Glomerular visceral epithelial cell (primary cell): Measurements from ENCODE around the gene RHBDL2.
"Not testable (repeated sequence)": the region's sequence is repeated elsewhere in the genome, so short reads cannot be mapped to it uniquely, and the experiment has no call there.

ENCODE experiments used
- DNase-seq: peaks from one replicate; pipeline ENCODE4 v3.0.0-alpha.2; 2016; ENCODE audit errors: extremely low spot score

RHBDL2 gene

DNA sequence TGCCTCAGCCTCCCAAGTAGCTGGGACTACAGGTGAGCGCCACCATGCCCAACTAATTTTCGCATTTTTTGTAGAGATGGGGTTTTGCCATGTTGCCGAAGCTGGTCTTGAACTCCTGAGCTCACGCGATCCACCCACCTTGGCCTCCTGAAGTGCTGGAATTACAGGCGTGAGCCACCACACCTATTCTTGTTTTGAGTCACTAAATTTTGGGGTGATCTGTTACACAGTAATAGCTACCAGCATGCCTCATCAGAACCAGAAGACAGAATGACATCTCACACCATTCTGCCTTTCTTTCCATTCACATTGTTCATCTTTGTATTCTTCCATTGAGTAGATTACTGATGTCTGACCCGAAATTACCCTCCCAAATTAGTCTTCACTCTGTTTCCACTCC is 9.1 kb downstream of the RHBDL2 start:
- no peak for DNase-seq

DNA sequence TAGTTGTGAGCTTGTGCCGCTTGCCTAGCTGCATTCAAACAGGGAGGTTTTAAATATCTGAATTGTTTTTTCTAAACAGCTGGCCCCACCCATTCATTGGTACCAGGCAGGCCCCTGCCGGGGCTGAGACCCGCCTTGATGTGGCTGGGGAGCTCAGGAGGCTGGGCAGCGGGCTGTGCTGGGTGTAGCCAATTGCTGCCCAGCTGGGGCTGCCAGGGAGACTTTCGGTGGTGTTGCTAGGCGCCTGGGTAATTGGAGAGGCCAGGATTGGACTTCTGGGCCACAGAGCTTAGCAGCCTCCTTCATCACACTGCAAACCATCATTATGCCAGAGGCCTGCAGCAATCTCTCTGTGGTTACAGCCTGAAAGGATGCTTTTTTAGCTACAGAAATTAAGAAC is 12.2 kb downstream of the RHBDL2 start:
- DNase-seq, result no peak

DNA sequence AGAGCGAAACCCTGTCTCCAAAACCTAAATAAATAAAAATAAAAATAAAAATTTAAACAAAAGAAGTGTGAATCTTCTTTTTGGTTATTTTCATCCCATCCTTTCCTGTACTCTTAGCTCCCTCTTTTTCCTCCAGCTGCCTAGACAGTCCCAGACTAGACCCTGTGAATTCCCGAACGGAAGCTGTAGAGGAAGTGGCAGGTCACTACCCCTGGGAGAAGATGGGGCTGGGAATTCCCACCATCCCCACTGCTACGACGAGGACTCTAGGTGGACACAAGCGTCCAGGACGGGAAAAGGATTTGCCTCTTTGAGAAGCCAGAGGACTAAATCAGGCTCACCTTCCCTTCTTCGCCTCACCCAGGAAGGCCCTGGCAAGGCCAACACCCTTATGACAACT is 12.6 kb downstream of the RHBDL2 start:
- DNase-seq, result no peak

DNA sequence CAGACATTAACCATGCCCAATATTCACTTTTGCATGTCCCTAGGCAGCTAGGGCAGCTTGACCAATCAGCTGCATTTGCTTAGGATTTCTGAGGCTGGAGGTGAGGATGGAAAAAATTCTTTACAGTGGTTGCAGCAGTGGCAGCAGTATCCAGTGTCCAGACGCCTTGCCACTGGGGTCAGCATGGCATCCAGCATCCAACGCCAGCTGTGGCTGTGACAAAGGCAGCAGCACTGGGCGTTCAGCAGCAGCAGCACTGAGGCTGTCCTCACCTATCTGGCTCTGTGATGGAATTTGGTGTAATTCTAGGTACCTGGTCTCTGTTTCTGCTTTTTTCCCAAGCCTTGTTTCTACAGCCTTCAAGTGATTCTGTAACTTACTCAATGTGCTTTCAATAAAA is 15.5 kb downstream of the RHBDL2 start:
- no peak for DNase-seq

DNA sequence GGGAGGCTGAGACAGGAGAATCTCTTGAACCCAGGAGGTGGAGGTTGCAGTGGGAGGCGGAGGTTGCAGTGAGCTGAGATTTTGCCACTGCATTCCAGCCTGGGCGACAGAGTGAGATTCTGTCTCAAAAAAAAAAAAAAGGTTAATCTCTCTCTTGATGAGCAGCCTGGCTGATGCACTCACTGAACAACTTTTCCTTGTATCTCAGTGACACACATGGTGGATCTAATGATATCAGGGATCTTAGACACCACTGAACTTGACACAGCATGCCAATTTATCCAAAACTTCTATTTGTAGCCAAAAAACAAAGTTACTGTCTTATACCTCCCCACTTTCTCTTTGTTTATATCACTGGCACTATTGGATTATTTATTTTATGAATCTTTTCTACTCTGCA is 16.2 kb downstream of the RHBDL2 start:
- DNase-seq, result no peak

DNA sequence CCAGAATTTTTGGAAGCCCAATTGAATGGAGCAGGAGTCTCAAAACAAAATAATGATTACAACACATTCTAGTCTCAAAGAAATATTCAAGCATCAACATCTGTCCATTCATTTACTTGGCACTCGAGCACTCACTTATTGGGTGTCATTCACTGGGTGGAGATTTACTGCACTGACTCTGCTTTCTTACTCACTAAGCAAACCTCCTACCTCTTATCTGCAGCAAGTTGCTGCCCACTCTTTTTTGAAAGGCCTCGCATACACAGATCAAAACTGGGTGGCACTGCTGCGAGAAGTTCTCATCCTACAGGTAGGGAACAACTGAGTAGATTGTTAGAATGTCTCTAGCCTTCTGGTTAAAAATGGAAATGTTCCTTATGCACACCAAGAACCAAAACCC is 18.0 kb downstream of the RHBDL2 start:
- DNase-seq, result no peak

DNA sequence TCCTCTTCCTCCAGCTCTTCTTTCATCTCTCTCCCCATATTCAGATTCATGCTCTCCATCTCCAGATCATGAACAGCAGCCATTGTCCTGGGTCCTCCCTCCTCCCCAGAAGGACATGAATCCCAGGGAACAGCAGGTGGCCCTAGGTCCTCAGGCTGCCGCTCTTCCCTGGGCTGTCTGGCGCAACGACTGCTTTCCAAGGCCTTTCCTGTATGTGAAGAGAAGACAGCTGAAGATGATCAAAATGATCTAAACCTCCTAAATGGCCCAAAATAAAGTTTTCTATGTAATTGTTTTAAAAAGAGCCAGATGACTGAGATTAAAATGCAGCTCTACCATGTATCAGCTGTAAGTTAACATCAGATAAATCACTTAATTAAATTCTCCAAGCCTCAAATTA is 22.5 kb downstream of the RHBDL2 start:
- DNase-seq, result no peak

DNA sequence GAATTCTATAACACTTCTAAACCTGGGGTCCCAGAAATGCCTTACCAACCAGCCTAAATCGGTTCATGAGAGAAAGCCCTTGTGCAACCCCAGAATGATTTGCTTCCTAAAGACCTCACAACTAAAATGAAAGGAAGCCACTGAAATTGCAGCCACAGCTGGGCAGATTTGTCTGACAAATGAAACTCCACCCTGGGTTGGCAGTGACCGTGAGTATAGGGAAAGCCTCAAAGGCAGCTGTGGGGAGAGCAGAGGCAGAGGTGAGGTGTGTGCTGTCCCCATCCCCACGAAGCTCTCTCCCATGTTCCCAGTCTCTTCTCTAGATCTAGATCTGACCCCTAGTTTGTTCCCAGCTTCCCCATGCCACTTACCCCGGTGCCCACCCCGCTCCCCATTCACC is 23.1 kb downstream of the RHBDL2 start:
- no peak for DNase-seq

DNA sequence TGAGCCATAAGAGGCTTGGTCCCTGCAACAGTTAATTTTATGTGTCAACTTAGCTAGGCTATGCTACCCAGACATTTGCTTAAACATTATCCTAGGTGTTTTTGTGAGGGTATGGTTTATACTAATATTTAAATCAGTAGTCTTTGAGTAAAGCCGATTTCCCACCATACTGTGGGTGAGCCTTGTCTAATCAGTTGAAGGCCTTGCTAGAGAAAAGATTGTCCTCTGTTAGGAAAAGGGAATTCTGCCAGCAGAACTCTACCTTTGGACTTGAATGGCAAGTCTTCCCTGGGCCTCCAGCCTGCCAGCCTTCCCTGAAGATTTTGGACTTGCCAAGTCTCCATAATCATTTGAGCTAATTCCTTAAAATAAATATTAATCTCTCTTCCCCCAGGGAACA is 23.9 kb downstream of the RHBDL2 start:
- DNase-seq, result no peak

DNA sequence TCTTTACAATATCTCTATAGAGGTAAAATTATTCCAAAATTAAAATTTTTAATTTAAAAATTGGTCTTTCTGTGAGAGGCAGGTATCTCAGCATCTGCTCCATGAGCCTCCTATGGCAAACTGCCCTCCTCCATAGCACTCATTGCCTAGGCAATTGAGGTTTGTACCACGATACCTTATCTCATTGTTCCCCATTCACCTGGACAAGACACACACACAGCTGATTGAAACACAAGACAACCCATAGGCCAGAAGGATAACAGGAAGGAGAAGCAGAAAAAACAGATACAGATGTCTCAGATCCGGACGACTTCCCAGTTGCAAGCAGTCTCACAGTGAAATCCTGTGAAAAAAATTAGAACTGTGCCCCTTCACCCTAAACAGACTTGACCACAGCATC is 24.3 kb downstream of the RHBDL2 start:
- DNase-seq, result no peak

DNA sequence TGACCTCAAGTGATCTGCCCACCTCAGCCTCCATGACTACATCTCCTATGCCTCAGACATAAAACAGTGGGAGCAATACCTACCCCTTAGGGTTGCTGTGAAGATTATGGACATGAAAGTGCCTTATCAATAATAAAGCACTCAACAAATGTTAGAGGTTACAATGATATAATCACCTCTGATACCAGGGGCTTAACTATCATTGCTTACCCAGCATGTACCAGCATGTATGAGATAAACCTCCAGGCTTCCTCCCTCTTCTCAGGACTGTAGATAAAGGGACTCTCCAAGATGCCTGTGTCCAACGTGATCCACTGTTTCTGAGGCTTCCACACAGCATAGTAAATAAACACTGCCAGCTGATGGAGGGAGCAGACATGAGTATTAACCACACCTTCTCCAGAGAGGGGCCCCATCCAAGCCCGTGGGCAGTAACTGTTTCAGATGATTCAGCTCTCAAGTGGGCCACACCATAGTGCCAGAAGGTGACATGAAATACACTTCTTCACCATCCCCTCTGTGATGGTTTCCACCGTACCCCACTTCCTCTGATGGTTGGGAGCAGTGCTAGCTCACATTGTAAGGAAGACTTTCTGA is 26.2 kb downstream of the RHBDL2 start:
- no peak for DNase-seq

DNA sequence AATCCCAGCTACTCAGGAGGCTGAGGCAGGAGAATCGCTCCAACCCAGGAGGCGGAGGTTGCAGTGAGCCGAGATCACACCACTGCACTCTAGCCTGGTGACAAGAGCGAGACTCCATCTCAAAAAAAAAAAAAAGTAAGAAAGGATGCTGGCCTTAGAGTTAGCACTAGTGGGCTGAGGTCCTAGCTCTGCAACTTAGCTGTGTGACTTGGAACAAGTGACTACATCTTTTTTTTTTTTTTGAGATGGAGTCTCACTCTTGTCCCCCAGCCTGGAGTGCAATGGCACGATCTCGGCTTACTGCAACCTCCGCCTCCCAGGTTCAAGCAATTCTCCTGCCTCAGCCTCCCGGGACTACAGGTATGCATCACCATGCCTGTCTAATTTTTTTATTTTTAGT is 26.7 kb downstream of the RHBDL2 start:
- DNase-seq, result not testable (repeated sequence)

DNA sequence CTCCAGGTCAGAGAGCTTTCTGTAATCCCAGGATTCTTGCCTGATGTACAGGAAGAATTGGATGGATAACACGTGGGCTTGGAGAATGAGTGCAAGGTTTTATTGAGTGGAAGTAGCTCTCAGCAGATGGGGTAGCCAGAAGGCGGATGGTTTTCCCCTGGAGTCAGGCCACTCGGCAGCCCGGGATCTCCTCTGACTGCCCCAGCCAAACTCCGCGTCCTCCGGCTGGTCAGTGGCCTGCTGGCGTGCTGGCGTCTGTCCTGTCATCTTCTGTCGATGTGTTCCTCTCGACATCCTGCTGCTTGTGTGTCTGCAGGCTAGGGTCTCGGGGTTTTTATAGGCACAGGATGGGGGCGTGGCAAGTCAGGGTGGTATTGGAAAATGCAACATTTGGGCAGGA is 32.8 kb downstream of the RHBDL2 start:
- no peak for DNase-seq

DNA sequence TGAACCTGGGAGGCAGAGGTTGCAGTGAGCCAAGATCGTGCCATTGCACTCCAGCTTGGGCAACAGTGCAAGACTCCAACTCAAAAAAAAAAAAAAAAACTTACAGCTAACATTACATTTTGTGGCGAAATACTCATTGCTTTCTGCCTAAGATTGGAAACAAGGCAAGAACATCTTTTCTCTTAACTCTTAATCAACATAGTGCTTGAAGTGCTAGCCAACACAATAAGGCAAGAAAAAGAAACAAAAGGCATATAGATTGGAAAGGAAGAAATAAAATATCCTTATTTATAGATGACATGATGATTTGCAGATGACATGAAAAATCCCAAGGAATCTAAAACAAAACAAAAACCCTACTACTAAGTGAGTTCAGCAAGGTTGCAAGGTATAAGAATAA is 35.6 kb downstream of the RHBDL2 start:
- DNase-seq, result no peak

DNA sequence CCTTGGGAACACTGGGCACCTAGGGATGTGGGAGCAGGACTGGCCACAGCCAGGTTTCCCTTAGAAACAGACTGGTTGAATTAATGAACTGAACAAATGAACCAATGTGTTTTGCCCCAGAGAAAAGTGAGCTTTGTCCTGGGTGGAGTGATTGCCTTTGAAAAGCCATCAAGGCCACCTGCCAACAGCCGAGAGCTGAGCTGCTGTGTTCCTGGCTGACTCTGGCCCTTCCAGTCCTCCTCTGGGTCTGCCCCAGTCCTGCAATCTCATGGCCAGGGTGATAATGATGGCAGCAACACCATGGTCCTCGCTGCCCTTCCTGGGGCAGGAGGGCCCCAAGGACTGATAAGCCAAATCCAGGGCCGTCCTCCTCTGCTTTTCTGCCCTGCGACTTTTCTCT is 42.1 kb downstream of the RHBDL2 start:
- DNase-seq, result no peak

DNA sequence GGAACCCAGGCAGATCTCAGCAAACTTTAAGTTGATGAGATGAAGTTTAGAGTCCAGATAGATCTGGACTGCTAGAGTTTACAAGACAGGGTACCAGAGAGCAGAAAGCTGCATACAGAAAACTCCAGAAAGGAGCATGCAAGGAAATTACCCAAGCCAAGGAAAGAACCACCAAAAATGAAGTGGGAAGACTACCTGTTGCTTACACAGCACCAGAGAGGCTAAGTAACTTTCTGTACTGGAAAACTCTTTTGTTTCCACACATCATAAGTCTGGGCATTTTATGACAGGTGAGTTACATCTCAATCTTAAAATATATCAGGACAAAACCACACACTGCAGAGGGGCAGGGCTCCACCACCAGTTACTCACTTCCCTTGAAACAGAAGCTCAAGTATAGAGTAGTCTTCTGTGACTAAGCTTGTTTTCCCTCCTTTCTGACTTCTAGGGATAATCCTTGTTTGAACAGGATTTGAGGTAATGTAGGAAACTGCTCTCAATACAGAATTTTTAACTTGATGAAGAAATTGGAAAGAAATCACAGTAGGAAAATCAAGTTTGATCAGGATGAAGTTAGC is 42.9 kb downstream of the RHBDL2 start:
- DNase-seq, result peak; percentile 12

DNA sequence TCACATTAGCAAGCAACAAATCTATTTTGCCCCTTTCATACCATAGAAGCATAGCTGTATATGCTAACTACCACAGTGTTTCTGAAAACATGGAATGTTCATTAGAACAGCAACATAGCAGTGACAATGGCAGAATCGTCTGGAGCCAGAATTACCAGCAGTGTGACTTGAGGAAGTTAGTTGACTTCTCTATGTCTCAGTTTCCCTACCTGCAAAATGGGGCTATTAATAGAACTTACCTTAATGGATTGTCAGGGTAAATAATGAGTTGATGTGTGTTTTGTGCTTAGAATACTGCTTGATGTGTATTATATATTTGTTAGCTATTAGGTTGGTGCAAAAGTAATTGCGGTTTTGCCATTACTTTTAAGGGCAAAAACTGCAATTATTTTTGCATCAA is 45.5 kb downstream of the RHBDL2 start:
- DNase-seq, result no peak

DNA sequence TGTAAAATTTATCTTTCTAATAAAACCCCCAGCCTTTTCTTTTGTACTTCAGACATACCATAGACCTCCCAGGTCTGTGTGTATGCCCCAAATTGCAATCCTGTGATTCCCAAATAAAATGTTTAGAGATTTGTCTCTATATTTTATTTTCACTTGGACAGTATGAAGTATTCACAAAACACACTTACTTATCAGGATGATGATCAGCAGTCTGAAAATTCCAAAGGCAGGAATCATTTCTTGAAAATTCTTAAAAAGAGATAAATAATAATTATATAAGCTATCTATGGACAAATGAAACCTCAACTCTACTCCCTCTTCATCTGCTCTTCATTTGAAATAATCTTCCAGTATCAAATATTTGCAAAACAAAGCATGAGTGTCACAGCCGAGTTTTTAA is 48.7 kb downstream of the RHBDL2 start:
- no peak for DNase-seq

DNA sequence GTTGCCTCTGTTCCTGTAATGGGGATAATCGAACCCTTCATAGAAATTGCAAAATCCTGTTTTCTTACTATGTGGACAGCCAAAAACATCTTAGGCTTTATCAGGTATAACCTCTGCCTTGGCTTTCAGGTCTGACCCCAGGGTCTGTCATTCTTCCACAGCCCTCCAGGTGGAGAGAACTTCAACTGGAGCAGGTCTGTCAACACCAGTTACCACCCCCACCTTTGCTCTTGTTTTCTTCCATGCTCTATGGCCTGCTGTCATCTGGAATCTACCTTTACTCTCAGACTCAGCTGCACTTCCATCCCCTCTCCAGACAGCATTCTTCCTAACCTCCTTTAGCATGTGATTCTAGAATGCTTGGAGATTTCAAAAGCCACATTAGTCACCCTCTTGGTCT is 49.9 kb downstream of the RHBDL2 start:
- peak; percentile 4 for DNase-seq

DNA sequence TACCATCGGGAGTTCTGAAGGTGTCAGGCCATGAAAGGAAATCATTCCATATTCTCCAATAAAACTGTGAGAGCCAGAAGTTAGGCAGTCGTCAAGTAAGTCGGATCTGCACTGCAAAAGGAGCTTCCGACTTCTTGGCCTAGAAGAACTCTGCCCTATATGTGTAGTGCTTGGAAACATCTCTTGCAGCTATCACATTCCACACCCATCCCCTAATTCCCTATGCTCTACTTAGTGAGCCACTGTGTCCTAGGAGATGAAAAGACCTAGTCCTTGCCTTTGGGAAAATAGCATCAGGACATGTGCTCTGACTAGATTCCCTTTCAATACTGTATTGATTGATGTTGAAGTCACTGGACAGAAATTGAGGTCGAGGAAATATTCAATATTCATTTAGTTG is 52.0 kb downstream of the RHBDL2 start:
- no peak for DNase-seq

DNA sequence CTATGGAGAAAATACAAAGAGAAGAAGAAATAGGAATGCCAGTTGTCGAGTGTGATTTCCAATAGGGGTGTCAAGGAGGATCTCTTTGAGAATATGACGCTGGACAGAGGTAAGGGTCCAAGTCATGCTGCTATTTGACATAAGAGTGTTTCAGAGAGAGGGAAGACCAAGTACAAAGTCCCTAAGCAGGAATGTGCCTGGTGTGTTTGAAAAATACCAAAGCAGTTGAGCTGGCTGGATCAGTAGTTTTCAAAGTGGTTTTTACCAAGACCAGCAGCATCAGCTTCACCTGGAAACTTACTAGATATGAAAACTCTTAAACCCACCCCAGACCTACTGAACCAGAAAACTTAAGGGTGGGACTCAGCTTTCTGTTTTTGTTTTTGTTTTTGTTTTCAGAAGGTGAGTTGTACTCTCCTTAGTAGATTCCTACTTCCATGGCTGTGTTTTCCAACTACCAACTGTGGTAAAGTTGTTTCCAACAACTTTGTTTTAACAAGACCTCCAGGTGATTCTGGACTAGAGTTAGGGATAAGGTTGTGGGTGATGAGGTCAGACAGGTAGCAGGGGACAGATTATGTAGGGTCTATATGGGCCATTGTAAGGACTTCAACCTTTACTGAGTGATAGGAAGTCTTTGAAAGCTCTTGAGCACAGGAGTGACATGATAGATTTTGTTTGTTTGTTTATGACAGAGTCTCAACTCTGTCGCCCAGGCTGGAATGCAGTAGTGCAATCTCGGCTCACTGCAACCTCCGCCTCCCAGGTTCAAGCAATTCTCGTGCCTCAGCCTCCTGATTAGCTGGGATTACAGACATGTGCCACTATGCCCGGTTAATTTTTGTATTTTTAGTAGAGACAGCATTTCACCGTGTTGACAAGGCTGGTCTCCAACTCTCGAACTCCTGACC is 53.0 kb downstream of the RHBDL2 start:
- no peak for DNase-seq

DNA sequence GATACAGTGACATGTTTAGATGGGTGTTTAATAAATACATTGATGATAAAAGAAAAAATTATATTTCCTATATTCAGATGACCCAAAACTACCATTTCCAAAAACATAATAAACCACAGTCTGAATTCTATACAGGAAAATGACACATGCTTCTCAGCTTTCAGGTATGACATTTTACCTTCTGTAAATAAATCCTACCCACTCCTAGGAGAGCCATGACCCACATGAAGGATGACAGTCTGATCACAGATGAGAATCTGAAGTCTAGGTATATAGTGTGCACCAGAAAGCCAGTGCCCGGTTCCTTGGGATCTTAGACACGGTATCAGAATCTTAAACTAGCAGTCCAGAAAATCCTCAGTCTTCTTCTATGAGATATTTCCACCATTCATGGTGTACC is 56.5 kb downstream of the RHBDL2 start:
- DNase-seq, result no peak

DNA sequence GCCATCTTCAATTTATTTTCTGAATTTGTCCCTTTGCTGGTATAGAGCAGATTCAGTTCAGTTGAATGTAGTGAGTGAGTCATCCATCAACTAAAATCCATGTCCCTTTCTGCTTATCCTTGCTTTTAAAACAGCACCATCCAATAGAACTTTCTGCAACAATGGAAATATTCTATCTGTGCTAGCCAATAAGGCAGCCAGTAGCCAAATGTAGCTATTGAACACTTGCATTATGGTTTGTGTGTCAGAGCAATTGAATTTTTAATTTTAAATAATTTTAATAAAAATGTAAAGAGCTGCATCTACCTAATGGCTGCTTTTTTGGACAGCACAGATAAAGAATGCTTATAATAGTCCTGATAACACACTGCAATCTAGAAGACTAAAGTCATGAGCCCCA is 60.1 kb downstream of the RHBDL2 start, which contains the start of gene GJA9:
GJA9 (minus strand) TSS at position 101 of the 400 bp plus-strand sequence. CDS start 5,489 bp downstream, outside the sequence.
- no peak for DNase-seq
